HG03108 (cell line): ENCODE results near the gene LYVE1.

Experiments used
- ATAC-seq: cut with Tn5 transposase; IDR thresholded peaks from one replicate; pipeline ENCODE4 v1.9.1; 2021; ENCODE audit warnings: moderate library complexity; ENCODE audit not compliant: unreplicated experiment

Gene LYVE1

GRCh38 chr11:10592331-10592730 lies 23.9 kb upstream of the LYVE1 start:
- no peak for ATAC-seq

GRCh38 chr11:10591741-10592140 lies 23.3 kb upstream of the LYVE1 start:
- no peak for ATAC-seq

- ATAC-seq = no peak
These were observed 21.9 kb upstream of the LYVE1 start for GRCh38 chr11:10590218-10590915.

- ATAC-seq = no peak
These were observed 20.4 kb upstream of the LYVE1 start for GRCh38 chr11:10588904-10589303.

- ATAC-seq = no peak
These were observed 19.5 kb upstream of the LYVE1 start for GRCh38 chr11:10587995-10588394.

DNA sequence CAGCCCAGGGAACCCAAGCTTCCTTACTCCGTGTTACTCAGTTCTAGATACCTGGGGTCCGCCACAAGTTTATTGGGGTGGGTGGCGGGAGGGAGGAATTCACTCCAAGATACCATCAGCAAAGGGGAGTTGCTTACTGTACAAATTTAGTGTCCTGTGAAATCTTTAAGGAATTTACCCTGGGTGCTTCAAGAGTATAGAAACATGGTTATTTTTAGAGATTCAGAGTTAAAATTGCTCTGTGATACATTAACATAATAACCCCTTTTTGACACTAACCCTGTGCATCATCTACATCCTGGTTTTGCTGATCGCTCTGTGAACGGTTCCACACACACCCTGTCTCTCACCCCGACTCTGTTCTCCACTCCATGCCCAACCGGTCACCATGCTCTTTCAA lies 18.9 kb upstream of the LYVE1 start:
- ATAC-seq = no peak

- ATAC-seq = no peak
These were observed 15.6 kb upstream of the LYVE1 start for GRCh38 chr11:10584071-10584501.

GRCh38 chr11:10581481-10582019 lies 13.1 kb upstream of the LYVE1 start:
- no peak for ATAC-seq

GRCh38 chr11:10580623-10581022 lies 12.2 kb upstream of the LYVE1 start:
- ATAC-seq = no peak

DNA sequence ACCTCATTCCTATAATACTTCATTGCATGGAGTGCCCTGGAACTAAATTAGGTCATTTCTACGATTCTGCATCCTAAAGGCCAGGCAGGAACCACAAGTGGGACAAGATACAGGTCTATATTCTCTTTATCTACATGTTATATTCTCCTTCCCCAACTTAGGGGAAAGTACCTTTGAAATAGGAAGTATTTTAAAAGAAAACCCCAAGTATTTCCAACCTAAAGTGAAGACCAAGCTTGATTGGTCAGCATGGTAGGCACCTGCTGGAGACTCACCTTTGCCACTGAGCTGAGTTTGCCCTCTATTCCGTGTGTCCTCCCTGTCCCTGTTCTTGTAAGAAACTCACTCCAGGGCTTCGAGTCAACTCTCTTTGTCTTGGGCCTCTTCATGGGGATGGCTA lies 11.2 kb upstream of the LYVE1 start:
- no peak for ATAC-seq

DNA sequence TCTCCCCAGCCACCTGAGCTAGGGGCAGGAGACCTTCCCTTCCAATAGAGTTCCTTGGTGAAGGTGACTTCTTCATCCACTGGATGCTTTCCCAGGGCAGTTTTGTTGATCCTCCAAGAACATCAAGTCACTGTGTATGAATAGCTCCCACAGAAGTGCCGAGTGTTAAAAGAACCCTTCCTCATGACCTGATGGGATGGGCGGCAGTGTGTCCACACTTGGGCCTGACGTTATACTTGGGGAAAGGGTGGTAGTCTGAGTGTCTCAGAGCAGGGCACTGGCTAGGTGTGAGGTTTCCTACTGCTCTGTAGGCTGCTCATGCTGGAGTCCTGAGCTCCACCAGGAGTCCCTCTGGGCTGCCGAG lies 7.6 kb upstream of the LYVE1 start:
- ATAC-seq = no peak

GRCh38 chr11:10575346-10576034 lies 7.0 kb upstream of the LYVE1 start:
- no peak for ATAC-seq

DNA sequence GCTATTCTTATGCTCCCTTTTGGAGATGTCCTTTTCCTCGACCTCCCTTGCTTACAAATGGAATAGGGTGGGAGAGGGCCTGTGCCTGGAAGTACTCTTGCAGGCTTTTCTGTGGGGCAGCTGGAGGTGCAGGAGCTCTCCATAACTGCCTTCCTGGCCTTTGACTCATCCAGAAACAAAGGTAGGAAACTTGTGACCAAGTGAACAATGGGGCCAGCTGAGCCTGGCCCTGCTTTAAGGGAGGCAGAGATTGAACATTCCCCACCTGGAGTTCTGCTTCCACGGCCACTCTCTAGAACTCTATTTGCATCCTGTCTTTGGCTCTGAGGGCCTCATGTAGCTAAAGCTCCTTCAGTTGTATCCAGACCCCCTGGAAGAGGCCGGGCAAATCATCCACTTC lies 5.1 kb upstream of the LYVE1 start:
- no peak for ATAC-seq

DNA sequence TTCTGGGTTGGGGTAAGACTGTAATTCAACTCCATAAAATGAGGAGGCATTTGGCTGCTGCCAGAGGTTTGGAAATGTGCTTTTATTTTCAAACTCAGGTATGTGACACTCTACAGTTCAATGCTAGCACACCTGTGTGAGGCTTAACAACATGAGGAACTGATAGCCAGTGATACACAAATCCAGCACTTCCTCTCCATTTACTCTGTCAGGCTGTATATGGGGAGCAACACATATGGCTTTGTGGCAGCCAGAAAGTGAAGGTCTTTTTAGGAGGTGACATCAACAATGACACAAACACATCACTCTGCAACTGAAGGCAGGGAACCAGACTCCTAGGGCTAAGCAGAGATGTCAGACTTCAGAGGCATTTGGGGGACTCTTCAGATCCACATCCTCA lies 4.6 kb upstream of the LYVE1 start:
- ATAC-seq = no peak

DNA sequence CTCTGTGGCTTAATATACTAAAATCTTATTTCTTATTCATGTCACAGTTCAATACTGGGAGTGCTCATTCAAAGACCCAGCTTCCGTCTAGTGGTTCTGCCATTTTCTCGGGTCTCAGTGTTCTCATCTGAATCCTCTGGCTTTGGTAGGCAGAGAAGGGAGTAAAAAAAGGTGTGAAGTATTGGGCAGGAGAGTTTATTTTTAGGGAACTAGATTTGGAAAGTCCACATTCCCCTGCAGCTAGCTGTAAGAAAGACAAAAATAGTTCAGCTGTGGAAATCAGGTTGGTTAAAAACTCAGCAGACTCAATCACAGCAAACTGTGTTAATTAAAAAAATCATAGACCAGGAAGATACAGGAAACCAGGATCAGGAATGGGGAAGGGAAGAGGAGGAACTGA lies 4.1 kb upstream of the LYVE1 start:
- no peak for ATAC-seq

DNA sequence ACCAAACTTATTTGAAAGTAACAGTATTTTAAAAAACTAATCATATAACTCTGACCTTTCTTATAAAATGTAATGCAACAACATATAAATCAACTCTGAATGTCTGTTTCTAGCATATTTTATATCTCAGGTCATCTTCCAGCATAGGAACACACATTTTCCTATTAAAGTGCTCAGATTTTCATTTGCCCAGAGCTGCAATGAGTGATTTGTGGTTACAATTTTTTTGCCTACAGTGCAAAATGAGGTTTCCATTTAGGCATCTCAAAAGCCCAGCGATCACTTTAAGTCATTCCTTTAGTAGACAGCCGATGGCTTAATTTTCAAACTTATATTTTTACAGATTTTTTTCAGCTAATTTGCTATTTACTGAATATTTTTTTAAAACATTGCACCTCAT lies 1.0 kb downstream of the LYVE1 start:
- no peak for ATAC-seq

GRCh38 chr11:10566257-10566957 lies 2.1 kb downstream of the LYVE1 start:
- ATAC-seq = no peak

- ATAC-seq = no peak
These were observed 3.0 kb downstream of the LYVE1 start for GRCh38 chr11:10565493-10565892.

DNA sequence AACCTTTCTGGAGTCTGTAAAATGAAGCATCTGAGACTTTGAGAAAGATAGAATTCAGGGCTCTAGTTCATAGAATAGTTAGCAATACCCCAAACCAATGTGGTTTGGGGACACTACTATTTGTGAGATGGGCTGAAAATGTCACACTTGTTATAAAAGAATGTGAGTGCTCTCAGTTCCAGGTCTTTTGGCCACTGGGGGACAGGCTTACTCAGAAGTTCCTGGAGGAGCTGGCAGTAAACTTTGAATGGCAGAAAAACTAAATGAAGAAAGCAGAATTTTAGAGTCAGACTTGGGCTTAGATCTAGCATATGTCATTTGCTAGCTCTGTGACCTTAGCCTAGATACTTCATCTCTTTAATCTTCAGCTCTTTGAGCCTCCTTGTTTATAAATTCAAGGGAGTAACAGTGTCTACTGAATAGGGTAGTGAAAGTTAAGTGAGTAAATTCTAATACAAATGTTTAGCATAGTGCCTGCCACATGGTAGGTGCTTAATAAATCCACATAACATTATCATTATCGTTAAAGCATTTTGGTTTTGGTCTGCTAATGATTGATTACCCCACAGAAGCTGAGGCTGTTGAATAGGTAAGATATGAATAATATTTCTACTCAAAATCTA lies 3.7 kb downstream of the LYVE1 start:
- ATAC-seq = no peak

- ATAC-seq = no peak
These were observed 4.4 kb downstream of the LYVE1 start for GRCh38 chr11:10564030-10564429.

- ATAC-seq = no peak
These were observed 6.5 kb downstream of the LYVE1 start for GRCh38 chr11:10561947-10562346.
